HG03457 (cell line): Measurements from ENCODE around the gene TGFBR3.

Source experiments
- ATAC-seq: cut with Tn5 transposase; IDR thresholded peaks from one replicate; pipeline ENCODE4 v1.9.1; 2021; ENCODE audit warnings: moderate number of reproducible peaks; ENCODE audit not compliant: unreplicated experiment

TGFBR3 gene

DNA sequence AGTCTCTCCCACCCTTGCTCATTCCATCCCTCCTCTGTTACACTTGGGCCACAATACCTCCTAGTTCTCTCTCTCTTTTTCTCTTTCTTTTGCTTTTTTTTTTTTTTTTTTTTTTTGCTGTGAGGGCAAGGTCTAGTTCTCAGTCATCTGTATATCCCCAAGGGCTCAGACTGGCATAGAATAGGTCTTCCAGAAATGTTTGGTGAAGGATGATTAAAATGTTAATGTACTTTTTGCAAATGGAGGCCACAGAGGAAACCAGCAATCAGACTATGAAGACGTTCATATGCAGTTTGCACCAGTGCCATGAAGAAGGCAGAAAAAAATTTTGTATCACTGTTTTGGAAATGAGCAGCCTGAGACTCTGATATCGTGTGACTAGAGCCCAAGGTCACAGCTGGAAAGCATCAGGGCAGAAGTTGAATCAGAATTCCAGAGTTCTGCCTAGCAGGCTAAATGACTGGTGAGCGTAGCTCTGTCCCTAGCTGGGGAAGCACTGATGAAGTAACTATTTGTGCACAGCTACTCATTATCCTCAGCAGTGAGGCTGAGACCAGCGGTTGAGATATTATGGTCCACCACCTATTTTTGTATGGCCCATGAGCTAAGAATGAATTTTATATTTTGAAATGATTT lies 186.5 kb downstream of the TGFBR3 start:
- ATAC-seq, result no peak

DNA sequence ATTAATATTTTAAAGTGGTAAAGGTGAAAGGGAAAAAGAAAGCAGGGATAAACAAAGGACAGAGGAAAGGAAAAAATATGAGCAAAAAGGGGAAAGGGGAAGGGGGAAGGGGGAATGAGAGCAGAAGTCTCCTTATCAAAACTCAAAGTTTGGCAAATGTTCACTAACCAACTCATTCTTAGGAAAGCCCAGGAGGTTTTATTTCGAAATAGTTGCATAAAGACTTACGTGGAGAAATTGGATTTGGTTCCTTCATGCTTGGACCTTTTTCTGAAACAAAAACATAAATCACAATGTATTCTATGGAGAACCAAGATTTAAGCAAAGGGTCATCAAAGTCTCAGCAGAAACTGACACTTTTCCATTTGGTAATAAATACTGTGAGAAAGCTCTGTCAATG lies 188.1 kb downstream of the TGFBR3 start:
- no peak for ATAC-seq

DNA sequence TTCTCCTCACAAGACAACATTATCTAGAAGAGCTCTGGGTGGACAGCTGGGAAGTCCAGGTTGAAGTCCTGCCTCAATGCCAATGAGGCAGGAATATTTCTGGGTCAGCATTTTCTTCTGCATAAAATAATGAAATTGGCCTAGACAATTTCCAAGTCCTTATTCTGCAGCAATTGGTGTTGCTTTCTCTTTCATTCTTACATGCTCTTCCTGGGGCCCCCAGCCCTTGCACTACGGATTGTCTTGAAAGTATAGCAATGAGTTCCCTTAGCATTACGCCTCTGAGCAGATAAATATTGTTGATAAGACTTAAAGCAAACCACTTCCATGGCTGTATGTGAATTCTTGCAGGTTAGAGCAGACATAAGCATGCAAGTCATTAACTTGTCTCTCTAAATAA lies 188.5 kb downstream of the TGFBR3 start:
- no peak for ATAC-seq

DNA sequence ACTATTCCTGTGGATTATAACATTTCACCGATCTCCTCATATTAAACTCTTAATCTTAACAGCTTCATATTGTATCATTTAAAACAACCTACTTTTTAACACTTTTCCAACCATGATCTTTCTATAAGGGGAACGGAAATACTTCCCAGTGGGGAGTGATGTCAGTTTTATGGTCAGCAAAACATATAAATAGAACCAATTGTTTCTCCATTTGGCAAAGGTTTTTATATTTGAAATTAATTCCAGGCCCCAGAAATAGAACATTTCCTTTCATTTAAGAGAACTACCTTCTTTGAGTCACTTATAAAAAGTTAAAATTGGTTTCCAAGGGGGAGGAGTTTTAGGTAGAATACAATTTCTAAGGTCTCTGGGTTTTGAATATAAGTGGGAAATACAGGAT lies 189.6 kb downstream of the TGFBR3 start:
- ATAC-seq, result no peak

DNA sequence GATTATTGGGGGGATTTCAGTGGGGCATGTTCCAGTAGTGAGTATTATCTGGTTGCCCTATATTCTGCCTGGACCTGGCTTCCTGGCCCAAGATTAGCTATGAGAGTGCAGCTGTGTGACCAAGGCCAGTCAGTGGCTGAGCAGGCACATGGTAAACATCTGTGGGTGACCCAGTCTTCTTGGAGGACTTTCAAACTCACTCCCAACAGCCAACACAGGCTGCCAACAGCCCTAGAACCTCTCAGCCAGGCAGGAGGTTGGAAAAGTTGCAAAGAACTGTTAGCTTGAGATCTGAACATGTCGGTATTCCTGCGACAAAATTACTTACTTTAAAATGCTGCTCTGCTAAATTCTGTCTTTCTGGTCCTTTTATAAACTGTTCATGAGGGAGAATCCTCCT lies 192.4 kb downstream of the TGFBR3 start:
- ATAC-seq, result no peak

DNA sequence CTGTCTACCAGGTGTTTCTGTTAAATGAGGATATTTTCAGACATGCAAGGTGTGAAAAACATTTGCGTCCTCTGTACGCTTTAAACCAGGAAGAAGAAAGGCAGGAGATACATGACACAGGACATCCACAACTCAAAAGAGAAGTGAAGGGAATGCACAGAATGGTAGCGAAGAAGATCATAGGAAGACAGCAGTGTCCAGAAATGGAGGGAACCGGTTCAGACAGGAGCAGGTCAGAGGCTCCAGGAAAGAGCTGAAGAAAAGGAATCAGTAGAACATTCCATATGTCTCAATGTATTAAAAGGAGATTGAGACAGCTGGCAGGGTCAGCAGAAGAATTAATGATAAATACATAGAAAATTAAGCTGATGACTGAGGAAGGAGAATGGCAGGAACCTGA lies 194.4 kb downstream of the TGFBR3 start:
- no peak for ATAC-seq

DNA sequence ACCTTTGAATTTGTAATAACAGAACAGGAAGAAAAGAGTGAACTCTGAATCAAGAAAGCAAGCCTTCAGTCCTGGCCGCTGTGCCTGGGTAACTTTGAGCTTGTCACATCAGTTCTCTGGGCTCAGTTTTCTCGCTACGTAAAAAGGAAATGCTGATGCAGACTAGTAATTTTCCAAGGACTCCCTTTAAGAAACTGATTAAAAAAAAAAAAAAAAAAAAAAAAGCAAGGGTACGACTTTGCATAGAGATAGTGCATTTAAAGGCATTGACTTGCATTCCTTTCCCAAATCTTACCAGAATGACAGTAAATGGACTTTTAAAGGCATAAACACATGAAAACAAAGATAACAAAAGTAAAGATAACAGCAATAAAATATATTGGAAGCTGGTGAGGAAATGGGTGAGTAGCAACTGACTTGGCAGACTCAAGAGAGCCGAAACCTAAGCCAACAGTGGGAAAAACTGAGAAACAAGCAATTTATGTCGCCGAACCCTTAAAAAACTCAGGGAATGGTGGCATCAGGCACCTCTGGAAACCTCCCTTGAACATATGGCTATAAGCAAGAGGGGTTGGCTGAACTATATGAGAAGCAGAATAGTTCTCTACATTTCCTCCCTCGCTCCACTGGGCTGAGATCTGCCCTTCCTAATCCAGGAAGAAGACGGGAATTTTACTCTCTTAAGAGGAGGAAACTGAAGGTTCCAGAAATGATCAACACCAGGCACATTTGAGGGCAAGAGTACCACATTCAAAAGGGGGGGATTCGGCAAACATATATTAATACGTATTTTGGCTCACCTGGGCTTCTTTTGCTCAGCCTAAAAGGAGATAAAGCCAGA lies 196.1 kb downstream of the TGFBR3 start:
- no peak for ATAC-seq

DNA sequence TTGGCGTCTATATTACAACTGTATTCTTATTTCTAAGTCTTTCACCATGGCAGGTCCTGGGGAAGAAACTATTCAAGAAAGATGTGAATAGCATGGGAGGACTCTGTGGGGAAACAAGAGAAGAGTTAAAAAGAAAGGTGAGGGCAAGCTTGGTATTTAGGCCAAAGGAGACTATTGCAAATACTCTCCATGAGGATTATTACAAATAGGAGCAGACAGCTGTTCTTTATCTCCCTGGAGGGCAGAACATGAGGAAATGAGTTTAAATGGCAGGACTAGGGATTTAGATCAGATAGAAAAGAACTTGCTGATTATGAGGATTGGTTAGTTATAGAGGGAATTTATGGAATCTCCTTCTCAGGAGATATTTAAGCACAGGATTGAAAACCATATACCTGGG lies 198.5 kb downstream of the TGFBR3 start:
- ATAC-seq, result no peak

DNA sequence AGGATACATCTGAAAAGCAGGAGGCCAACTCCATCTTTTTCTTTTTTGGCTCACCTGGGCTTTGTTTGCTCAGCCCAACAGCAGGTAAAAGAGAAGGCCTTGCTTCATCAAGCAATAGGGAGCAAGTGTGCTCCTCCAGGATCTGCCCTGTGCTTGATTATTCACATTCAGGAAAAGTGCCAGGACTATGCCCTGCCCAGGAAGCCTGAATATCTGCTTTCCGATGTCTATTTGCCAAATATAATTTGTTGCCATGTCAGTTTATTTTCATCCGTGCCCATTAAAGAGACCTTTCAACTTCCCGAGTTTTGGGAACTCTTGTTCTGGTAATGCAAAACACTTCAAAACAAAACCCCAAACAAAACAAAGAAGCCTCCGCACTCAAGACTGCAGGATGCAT lies 200.0 kb downstream of the TGFBR3 start:
- ATAC-seq, result no peak

DNA sequence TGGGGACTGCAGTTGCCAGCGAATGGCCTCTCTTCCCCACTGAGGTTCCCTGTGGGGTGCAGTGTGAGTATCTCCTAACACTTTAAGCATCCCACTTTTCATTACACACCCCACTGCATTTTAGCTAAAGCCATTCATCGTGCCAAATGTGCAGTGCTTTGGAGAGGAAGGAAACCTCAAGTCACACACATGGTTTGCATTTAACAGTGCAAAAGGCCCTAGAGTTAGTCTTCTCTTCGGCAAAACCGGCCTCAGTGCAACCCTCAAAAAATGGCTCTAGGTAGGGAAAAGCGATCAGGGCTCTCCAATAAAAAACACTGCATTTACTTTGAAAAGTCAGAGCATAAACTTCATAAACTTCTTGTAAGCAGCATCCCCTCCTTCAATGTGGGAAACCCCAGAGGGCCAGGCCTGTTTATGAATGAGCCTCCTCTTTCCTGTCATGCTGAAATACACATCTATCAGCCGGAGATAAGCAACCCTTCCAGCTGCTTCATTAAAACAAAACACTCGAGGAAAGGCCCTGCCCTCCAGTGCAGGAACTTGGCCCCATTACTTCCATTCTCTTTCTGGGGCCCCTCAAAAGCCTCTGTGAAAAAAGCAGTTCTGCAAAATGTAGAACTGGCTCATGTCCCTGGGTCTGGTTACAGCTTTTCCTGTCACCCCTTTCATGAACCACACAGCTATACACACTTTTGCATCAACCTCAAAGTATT lies 201.3 kb downstream of the TGFBR3 start:
- no peak for ATAC-seq

DNA sequence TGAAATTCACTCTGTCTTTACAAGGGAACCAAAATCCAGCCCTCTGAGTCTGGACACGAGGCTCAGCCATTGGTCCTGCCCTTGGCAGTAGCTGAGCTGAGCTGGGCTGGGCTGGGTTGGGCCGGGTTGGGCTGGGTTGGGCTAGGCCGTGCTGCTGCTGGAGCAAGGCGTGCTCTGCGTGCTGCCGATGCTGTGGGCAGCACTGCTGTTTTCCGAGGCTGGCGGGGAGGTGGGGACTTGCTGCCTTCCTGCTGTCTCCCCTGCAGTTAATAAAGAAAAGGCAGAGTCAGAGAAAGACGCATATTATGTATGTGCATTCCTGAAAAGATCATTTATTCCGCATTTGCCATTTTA lies 202.4 kb downstream of the TGFBR3 start:
- no peak for ATAC-seq

DNA sequence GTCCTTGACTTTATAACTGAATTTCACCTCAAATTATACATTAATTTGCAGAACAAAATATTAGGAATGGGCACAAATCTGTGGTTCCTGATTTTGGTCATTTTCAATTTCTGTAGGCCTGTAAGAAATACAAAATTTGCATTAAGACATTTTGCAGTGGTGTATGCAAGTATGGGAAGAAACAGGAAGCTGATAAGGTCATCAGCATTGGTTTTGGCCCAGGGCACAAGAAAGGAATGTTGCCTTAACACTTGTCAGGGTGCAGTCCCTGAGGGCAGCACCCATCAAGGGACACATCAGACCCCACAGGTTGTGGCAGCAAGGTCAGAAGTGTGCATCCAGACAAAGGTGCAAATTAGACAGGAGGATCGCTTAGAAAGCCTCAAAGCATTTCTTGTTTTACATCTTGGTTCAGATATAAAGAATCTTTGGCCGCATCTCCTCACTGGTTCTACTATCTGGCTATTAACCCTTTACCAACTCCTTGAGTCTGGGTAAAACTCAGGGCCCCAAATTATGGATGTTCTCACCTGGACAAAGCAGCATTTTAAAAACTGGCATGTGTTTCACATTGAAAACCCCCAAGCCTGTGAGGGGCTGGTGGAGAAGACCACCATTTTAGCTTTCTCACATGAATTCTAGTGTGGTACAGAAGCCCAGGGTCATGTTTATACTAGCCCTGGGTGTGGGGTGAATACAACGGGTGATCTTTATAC lies 202.9 kb downstream of the TGFBR3 start:
- no peak for ATAC-seq

DNA sequence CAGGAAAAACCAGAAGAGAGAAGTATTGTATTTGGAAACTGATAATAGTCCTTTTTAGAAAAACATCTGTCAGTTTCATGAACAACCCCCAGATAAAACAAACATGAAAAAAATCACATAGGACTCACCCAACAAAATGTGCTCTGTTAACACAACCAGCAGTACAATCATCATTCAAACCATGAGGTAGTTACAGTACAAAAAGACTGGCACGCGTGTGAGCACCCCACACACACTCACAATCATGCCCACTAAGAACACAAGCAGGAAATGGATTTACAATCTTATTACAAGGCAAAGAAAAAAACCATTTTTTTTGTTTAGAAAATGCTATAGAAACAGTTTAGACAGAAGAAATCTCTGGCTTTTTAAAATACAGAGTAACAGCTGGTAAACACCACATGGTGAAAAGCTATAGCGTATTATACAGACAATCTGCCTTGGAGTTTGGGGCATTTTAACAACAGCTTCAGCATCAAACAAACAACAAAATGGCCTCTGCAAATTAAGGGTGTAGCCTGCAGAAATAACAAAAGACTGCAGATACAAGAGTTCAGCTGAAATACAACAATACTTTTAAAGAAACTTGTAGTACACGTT lies 205.3 kb downstream of the TGFBR3 start:
- ATAC-seq, result no peak

DNA sequence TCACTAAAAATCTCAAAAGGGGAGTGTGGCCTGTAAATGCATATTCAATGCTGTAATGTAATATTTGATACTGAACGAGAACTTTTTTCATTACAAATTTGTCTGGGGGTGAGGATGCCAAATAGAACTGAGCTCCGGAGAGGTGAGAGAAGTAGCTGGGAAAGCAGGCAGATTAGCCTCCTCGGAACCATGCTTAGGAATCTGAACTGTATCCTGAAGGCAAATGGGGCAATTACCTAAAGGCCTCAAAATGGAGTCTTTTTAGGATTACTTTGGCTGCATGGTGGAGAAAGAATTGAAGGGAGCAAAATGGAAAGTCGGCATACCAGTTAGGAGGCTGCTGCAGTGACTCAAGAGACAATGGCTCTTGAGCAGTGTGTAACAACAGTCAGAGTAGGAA lies 206.5 kb downstream of the TGFBR3 start:
- no peak for ATAC-seq

DNA sequence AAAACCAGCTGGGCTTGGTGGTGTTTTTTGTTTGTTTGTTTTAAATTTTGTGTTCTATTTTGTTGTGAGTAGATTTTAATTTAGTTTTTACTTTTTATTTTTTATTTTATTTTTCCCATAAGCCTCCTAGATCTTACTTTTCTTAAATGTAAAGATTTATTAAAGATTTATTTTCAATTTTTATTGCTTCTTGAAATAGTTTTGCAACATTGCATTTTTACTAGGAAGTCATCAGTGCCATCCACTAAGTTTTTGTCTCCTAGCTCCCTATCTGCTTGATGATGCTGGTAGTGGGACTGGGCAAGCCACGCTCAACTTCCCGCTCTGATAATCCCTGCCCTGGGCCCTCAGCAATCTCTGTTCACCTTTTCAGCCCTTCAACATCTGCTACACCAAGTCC lies 209.9 kb downstream of the TGFBR3 start:
- no peak for ATAC-seq

DNA sequence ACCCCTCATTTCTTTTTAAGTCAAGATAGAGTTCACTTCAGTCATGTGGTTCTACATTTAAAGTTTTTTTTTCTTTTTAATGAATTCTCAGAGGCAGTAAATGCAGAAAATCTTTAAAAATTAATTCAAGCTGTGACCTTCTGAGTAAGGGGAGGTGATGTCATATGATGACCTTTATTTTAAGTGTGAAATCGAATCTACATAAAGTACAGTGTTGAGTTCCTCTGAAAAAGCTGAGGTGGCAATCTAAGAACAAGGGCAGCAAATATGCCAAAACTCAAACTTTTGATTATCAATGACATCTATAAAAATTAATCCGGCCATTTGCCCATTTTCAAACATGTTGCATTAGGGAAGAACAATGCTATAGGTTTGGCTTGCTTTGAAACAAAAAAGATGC lies 211.8 kb downstream of the TGFBR3 start:
- ATAC-seq, result no peak

DNA sequence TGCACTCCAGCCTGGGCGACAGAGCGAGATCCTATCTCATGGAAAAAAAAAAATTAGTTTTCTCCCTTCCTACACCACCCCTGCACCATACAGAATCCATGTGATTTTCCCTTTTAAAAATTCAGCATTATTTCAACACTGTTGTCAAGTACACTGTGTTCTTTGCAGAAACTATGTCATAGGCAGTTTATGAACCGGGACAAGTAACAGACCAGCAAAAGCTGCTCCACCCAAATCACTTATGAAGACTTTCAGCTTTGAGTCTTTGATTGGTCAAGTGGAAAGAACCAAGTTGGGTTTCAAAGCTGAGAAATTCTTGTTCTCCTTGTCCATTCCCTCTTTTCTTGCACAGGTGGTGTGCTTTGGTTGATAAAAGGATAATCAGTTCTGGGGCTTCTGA lies 212.3 kb downstream of the TGFBR3 start:
- ATAC-seq, result no peak

DNA sequence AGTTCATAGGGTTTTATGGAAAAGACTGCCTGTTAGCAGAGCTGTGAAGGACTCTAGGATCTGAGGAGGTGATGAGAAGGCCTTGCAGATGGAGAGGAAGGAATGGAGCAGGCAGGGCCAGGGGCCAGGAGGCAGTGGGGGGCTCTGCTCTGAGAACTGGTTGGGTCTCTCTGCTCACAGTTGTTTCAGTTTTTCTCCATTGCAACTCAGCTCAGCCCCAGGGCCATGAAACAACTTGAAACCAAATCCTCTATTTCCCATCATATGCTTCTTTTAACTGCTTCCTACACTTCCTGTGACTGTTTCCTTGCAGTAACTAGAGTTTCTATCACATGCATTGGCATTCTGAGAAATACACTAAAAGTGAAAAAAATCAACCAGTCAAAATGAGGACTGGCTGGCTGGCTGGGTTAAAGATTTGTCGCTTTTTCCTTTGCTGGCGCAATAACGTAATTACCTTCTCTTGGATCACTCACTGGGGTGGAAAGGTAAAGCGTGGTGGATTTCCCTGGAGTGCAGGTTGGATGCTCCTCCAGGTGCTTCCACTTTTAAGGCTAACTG lies 213.3 kb downstream of the TGFBR3 start:
- no peak for ATAC-seq

DNA sequence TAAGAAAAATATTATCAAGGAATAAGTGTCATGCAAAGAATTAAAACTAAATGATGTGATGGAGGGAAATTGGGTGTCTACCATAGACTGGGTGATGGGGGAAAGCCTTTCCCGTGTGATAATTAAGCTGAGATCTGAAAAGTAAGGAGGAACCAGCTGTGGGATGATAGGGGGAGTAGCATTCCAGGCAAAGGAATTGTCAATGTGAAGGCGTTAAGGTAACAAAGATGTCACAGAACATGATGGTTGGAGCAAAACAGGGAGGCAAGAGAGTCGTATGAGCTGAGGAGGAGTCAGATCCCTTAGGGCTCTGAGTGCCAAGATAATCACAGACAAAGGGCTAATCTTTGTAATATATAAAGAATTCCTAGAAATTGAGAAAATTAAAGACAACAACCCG lies 215.2 kb downstream of the TGFBR3 start:
- no peak for ATAC-seq

DNA sequence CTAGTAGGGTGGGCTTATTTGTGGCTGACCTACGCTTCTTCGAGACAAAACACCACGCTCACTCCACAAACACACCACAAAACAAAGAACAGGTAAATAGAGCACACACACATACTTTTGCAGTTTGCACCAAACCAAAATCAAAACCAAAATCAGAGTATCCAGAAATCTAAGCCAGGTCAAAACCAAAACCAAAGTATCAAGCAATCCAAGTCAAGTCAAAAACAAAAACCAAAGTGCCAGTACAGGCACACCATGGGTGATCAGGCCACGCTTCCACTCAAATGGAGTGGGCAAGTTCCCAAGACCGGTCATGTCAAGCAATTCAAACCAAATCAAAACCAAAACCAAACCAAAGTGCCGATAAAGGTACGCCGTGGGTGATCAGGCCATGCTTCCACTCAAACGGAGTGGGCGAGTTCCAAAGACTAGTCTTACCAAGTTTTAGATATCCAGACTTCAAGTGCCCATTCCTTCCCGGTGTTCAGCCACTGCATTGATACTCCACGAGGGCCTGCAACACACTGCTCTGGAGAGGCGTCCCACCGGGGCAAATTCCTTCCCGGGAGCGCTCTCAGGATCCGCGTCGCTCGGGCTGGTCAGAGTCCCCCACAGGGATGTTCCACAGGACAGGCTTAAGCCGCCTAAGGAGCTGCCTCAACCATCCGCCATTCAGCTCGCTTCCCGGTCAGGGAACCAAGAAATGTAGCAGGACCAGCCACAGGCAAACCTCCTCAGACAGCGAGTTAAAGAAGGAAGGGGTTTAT lies 216.2 kb downstream of the TGFBR3 start:
- no peak for ATAC-seq
